Measurements from ENCODE around the gene RSU1.
"Not testable (repeated sequence)": the region's sequence is repeated elsewhere in the genome, so short reads cannot be mapped to it uniquely, and the experiment has no call there.

RSU1 gene

GRCh38 chr10:16777473-16778370, 39.5 kb downstream of the RSU1 start:
- DNase-seq: peak; percentile 29

DNA sequence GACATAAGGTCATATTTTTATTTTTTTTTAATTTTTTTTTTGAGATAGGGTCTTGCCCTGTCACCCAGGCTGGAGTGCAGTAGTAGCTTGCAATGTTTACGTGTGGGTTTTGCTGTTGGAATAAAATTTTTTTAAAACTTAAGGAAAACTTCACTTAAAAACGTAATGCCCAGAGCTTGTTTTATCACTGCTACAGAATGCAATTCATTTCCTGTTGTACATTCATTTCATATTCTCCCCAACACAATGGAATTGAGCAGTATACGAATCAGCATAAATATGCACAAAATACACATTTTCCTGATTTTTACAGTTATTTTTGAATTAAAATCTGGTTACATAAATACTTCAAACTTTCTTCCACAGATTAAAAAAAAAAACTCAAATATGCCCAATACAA, 40.3 kb downstream of the RSU1 start:
- no peak for DNase-seq

GRCh38 chr10:16773334-16773733, 43.9 kb downstream of the RSU1 start:
- no peak for DNase-seq

GRCh38 chr10:16770670-16771069, 46.6 kb downstream of the RSU1 start:
- DNase-seq: no peak

DNA sequence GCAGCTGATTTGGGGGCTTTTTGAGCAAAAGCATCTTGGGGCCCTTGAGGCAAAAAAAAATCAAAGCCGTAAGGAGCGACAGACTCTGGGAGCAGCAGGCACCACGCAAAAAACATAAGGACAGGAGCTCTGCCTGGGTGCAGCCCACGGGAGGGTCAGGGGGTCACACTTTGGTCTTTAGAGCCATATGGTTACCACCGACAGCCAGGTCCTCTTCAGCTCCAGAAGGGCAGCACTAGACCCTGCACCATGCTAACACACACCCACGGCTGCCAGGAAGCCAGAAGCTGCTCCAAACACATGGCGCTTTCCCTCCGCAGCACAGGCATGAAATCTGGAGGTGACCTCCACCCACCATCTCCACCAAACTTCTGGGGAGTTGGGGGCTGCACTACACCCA, 47.1 kb downstream of the RSU1 start:
- DNase-seq: no peak

GRCh38 chr10:16769331-16769730, 47.9 kb downstream of the RSU1 start:
- DNase-seq: no peak

DNA sequence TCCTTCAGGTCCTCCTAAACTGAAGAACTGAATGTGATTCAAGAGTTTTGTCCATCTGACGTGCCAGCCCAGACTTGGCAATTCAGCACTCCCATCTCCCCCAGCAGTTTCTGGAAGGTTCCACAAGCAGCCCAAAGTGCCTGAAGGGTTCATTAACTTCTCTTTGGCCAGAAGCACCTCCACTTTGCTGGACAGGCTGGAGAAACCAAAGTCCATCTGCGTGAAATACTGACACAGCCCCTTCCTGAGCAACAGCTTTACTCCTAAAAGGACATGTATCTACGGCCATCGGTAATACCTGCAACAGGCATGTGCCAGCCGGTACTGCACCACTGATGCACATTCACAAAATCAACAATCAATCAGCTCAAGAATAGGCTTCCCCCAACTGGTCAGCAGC, 48.5 kb downstream of the RSU1 start:
- DNase-seq: no peak

- DNase-seq: no peak
Observed at GRCh38 chr10:16765509-16766375, 51.5 kb downstream of the RSU1 start.

GRCh38 chr10:16761300-16761699, 55.9 kb downstream of the RSU1 start:
- DNase-seq: no peak

- DNase-seq: no peak
Observed at GRCh38 chr10:16756561-16757221, 60.5 kb downstream of the RSU1 start.

DNA sequence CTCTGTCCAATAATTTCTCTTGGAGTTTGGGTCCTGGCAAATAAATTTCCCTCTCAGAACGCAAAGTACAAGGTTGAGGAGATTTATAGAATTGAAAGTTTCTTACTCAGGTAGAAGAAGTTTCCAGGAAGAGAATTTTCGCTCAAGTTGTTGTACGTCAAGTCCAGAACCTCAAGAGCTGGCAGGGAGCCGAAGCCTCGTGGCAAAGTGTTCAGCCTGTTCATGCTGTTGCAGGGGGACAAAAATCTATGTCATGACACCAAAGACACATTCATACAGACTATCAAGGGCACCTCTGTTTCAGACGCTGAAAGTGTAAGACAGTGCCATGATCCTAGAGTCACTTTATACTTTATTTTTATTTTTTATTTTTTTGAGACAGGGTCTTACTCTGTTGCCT, 62.5 kb downstream of the RSU1 start:
- DNase-seq: no peak

DNA sequence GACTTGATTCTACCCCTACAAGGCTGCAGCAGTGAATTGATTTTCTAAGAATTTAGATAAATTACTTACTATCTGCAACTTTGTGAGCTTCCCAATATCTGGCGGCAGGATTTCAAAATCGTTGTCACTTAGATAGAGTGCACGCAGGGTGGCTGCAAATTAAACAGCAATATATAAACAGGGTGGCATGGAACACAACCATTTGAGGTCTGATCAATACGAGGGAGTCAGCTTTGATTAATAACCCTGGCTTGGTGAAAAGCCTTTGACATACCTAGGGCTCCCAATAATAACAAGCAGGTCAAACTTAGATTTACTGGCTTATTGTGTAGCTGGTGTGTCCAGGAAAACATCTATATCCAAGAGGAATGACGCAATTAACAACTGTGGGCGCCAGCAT, 64.4 kb downstream of the RSU1 start:
- DNase-seq: not testable (repeated sequence)

DNA sequence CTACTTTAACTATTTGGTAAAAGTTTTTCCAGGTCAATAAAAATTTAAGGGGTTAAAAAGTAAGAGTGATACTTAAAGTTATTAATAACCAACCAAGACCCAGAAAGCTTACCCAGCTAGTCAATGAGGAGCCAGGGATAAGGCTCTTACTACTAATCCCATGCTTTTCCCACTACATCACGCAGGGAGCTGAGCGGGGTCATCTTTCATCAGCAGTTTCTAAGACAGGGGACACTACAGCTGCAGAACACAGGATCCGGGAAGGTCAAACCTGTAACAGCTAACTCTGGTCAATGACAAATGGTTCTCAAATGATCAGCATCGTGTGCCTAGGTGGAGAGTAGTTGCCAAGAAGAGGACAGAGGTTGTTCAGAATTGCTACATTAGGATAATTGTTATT, 65.1 kb downstream of the RSU1 start:
- DNase-seq: no peak

- DNase-seq: no peak
Observed at GRCh38 chr10:16751244-16751643, 66.0 kb downstream of the RSU1 start.

DNA sequence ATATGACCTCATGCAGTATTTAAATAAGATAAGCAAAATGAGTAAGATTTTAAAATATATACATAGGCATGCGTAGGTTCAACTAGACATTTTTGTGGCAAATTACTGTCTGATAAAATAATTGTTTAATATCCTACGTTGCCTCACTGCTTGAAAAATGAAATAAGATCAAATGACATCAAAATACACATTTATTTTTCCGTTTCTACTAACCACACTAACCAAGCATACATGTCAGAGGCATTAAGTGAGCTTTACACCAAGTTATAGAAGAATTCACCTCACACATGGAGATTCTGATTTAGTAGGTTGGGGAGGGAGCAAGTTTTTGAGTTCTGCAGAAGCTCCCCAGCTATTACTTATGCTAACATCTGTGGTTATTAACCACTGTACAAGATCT, 66.8 kb downstream of the RSU1 start:
- DNase-seq: no peak

GRCh38 chr10:16748749-16749148, 68.5 kb downstream of the RSU1 start:
- no peak for DNase-seq

DNA sequence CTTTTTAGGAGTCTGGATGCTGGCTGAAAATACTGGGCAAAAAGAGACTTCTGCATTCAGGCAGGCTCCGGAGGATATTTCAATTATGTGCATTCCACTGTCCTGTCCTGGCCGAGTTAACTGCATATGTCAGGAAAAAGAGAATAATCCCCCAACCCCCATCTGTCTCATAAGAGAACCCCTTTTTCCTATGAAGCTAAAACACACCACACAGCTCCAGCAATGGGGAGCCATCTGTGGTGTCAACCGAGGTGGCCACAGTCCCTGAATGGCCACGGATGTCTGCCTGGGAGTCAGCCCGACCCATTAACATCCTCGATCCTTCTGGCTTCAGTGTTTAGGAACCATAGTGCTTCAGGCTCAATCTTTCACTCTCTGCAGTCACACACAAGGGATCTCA, 70.4 kb downstream of the RSU1 start:
- no peak for DNase-seq

DNA sequence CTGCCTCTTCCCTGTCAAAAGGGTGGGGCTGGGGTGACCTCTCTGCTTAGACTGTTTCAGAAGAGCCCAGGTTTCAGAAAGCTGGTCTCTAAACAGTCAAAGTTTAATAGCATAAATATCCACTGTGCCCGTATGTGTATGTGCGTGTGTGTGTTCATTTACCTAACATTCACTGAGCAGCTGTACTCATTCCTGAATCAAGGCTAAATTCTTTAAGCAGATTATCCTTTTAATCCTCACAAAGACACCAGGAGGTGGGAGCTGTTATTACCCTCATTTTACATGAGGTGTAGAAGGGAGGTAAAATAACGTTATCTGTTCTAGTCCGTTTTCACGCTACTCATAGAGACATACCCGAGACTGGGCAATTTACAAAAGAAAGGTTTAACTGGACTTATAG, 72.2 kb downstream of the RSU1 start:
- no peak for DNase-seq

- no peak for DNase-seq
Observed at GRCh38 chr10:16742165-16742960, 74.9 kb downstream of the RSU1 start.

DNA sequence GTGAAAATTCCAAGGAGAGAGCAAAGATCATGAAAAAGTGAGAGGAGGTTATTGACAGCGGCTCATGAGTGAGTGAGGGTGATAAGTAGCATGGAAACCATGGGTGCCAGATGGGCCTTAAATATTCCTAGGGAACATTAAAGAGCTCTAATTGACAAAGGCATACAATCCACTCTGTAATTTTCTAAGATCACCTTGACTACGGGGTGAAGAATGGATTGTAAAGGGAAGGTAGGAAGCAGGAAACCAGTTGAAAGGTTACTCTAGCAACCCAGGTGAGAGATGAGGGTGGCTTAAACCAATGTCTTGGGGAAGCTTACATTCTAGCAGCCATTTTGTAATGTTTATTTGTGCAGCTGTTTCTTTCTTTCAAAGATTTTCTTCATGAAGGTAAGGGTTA, 75.7 kb downstream of the RSU1 start:
- DNase-seq: no peak

GRCh38 chr10:16737420-16737819, 79.8 kb downstream of the RSU1 start:
- DNase-seq: no peak

DNA sequence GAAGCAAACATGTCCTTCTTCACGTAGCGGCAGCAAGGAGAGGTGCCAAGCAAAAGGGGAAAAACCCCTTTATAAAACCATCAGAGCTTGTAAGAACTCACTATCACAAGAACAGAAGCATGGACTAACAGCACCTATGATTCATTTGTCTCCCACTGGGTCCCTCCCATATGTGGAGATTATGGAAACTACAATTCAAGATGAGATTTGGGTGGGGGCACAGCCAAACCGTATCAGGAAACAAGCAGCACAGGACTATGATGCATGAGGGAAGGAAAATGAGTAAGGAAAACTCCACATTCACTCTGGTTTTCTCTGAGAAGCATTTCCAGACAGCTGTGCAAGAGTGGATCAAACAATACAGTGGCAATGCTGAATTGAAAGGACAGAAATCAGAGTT, 81.6 kb downstream of the RSU1 start:
- DNase-seq: no peak

GRCh38 chr10:16732376-16732775, 84.8 kb downstream of the RSU1 start:
- no peak for DNase-seq
